IPS DF 4.7 (cell line): ENCODE measurements around the gene SELL.
"Not testable (repeated sequence)": the region's sequence is repeated elsewhere in the genome, so short reads cannot be mapped to it uniquely, and the experiment has no call there.

Source experiments
- DNase-seq: peaks from one replicate; pipeline ENCODE4 v3.0.0-alpha.2; 2013; ENCODE audit warnings: low spot score; ENCODE audit errors: extremely low read depth

SELL gene

DNA sequence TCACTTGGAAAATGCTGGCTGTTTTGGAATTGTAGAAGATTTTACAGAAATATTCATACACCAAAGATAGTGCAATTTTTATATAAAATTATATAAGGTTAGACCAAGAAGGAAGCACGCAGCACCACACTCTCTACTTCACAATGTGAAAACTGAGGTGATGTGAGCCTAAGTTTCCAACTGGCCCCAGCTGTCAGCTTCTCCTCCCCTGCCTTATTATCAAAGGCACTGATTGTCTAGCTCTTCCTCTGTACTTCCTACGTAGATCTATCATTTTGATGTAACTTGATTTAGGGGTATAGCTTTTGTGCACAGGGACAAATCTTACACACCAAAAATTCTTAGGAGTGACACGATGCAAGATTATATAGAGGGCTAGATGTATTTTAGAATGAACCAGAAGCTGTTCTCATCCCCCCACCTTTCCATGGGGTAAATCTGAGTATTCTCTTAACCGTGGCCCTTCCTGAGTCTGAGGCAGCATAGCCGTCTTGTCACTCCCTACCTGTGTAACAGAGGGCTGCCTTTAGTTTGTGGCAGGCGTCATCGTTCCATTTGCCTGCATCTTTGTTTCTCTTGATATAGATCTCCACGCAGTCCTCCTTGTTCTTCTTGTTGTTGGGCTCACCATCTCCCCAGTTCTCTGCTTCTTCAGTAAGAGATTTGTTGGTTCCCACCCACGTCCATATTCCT lies 3.4 kb downstream of the SELL start:
- DNase-seq, result no peak

DNA sequence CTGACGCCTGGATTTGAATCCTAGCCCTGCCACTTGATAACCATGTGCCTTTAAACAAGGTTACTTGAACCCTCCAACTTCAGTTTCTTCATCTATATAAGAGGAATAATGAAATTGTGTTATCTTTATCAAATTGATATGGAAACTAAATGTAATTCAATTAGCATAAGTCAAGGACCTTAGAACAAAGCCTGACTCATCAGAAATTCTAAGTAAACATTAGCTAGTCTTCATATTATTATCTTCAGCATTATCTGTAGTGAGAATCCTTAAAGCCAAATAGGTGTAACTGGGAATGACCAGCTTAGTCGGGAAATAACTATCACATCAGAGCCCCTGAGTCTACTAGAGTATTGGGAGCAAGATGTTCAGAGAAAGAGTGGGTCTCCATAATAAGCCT lies 6.6 kb downstream of the SELL start:
- DNase-seq, result no peak

DNA sequence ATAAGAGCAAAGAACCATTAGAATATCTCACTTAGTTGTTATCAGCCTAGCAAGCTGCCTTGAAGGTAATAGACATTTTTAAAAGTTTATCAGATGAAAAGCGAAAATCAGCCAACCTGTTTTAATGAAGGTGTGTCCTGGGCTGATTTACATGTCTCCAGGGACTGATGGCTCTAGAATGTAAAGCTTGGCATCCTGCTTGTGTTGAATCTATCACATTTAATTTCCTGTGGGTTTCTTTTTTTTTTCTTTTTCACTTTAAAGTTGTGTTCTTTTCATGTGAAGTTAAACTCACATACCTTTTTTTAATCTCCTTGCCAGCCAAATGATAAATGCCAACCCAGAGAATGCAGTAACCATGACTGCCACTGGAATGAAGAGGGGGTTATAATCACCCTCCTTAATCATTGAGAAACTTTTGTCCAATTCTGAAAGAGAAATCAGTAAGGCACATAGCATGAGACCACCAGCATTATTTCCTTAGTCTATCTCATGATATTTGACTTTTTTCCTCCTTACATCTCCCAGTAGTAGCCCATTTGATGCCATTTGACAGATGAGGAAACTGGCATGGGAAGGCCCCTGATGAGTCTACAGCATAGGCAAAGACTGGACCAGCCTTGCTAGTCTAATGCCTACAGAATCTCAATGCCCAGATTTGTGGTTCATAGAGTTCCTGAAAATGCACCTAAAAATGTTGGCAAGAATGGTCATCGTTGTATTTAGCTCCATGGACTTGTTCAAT lies 10.0 kb downstream of the SELL start:
- DNase-seq, result no peak

DNA sequence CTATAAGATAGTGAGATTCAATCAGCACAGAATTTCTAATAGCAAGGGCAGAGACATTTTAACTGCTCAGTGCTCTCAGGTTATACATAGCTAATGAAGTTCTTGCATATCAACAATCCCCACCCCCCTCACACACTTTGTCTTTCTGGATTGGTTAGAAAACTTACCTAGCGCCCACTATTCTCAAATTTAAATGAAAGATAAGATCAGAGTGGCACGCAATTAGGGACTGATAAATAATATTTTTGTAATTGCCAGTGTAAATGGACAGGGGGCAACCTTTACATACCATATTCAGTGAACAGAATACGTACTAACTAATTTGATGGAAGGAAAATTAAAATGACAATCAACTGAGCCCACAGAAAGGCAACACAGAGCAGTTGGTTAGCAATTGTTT lies 11.7 kb downstream of the SELL start:
- DNase-seq, result no peak

DNA sequence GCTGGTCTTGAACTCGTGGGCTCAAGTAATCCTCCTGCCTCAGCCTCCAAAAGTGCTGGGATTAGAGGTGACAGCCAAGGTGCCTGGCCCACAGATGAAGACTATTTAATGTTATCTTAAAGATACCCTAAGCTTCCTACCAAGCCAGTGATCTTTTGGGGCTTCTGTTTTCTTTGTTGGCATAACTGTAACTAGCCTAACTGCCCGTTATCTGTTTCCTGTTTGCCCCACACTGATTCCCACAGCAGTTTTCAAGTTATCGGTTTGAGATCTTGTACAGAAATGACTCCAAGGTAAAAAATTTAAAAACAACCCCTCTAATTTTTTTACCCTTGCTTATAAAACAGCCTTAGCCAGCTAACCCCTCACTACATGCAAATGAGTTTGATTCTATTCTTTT lies 12.4 kb downstream of the SELL start:
- DNase-seq, result no peak

DNA sequence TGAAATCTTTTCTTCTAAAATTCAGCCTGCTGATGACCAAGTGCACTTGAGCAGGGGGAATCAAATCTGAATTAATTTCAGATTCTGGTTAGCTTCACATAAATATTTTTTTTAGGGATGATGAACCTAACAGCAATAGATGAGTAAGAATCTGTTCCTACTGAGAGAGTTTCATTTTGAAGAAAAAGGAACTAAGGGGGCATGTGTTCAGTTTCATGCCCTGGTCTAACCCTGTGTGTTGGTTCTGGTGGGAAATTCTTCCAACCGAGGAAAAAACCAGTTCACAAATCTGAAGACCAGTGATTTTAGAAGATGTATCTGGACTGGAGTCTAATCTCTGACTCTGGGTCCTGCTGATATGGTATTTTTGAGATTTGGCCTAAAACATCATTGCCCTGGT lies 13.7 kb downstream of the SELL start:
- DNase-seq, result no peak

DNA sequence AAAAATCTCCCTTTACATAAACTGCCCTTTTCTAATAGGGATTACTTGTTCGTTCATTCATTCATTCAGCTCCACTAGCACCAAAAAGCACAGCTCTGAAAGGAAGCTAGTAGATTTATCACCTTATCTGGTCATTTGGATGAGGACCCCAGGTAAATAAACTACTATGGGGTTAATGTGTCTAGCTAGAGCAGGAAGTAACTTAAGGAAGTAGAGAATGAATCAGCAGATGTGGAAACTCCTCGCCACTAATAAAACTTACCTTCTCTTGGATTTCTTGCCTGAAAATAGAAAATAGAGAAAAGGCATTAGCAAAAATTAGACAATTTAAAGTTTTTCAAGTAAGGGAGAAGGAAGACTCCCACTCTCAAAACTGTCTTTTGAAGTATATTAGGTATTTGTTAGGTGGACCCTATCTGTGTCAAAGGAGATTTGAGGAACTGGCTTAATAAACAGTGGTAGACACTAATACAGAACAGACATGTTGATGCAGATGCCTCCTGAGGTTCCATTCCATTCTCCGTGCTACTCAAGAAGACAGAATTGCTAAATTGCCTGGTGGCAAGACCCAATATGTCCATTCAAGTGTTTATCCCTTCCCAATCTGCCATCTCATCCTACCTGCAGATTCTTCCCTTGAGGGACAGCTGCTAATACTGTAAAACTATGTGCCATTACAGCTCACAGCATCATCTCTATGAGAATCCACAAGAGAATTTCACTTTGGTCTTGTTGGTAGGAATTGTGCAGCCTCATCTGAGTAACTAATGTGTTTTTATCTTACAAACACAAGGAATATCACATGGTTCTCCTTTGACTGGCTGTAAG lies 14.9 kb downstream of the SELL start:
- DNase-seq, result no peak

DNA sequence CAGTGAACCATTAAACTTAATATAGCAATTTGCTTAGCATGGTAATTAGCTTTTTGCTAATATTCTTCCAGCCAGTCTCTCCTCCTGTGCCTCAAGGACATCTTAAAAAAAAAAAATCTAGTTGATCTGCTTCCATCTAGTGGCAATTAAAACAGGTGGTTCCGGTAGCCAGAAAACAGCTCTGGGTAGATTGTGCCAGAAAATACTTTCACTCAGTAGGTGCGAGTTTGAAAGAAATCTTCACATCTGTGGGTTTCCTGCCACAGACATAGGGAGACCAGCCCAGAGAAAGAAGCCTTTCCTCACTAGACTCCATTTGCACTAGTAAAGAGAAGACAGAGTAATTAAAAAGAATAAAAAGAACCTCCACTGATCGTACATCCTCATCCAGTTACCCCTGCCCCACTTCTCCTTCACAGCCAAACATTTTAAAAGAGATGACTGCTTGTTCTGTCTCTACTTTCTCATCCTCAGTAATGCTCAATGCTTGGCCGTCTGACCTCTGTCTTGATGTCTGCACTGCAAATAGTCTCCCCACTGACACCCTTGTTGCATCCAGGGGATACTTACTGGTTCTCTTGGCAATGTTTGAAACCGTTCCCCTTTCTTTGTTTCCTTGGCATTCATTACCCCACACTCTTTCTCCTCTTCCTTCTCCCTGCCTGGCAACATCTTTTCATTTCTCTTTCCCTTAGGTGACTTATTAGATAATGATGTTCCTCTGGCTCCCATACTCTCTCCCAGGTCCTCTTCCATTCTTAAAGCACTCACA lies 16.9 kb downstream of the SELL start:
- no peak for DNase-seq

DNA sequence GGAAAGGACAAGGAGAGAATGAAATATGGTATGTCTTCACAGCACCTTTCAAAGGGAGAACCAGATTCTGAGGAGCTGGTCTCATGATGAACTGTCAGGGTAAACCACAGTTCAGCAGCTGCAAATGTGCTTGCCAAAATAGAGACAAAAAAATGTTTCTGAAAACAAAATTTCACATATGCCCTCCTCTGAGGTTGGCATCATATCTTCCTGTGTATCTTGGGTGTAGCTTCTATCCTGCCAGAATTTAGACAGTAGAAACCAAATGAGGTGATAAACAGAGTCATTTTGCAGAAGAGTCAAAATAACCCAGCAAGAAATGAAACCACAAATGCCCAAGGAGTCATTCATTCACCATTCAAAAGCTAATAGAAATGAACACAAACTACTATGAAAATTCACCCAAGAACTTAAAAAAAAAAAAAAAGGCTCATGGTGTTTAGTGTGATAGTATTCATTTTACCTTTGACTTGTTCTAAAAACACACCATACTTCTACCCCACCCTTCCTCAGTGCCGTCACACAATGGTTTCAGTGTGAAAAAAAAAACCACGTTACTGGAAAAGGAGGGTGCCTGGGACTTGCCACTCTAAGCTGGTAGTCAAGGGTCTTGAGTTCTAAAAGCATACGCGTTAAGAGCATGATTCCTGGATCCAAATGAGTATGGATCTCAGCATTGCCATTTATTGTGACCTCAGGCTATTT lies 18.5 kb downstream of the SELL start:
- no peak for DNase-seq

DNA sequence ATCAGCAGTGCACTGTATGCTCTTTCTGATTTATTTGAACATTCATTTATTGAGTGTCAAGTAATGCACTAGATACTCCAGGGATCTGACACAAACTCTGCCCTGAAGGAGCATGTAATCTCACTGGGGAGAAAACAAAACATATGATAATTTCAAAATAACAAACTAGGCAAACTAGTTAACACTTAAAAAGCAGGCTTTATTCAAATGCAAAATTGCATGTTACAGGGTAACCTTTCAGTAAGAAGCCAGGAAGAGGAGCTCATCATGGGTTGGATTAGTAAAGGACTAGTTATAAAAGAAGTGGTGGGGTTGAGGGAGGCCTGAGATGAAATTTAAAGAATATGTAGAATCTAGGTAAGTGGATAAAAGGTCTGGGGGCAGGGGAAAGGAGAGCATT lies 20.9 kb downstream of the SELL start:
- DNase-seq, result no peak

DNA sequence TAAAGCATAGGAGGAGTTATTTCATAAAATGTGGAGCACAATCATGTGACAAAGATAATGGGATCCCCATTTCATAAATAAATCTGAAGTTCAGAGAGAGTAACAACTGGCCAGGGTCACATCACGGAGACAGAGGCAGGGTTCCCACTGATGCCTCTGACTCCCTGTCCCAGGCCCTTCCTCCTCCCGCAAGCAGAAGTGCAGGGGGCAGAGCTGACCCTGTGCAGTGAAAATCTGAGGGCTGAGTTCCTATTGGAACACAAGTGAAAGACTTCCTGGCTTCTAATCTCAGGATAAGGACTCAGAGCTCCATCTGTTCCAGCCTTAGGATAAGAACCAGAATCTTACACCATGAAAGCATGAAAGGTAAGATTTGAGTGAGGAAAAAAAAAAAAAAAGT lies 22.0 kb downstream of the SELL start:
- no peak for DNase-seq

DNA sequence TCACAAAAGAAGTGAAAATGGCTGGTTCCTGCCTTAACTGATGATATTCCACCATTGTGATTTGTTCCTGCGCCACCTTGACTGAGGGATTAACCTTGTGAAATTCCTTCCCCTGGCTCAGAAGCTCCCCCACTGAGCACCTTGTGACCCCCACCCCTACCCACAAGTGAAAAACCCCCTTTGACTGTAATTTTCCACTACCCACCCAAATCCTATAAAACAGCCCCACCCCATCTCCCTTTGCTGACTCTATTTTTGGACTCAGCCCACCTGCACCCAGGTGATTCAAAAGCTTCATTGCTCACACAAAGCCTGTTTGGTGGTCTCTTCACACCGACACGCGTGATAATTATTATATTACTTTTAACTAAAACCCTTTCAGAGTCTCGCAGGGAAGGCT lies 23.0 kb downstream of the SELL start:
- DNase-seq, result not testable (repeated sequence)

DNA sequence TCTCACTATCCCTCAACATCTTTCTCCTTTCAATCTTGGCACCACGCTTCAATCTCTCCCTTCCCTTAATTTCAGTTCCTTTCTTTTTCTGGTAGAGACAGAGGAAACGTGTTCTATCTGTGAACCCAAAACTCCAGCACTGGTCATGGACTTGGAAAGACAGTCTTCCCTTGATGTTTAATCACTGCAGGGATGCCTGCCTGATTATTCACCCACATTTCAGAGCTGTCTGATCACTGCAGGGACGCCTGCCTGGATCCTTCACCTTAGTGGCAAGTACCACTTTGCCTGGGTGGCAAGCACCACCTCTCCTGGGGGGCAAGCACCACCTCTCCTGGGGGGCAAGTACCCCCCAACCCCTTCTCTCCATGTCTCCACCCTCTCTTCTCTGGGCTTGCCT lies 27.8 kb downstream of the SELL start:
- no peak for DNase-seq

DNA sequence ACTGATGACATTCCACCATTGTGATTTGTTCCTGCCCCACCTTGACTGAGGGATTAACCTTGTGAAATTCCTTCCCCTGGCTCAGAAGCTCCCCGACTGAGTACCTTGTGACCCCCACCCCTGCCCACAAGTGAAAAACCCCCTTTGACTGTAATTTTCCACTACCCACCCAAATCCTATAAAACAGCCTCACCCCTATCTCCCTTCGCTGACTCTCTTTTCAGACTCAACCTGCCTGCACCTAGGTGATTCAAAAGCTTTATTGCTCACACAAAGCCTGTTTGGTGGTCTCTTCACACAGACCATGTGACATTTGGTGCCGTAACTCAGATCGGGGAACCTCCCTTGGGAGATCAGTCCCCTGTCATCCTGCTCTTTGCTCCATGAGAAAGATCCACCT lies 28.3 kb downstream of the SELL start:
- DNase-seq, result not testable (repeated sequence)

DNA sequence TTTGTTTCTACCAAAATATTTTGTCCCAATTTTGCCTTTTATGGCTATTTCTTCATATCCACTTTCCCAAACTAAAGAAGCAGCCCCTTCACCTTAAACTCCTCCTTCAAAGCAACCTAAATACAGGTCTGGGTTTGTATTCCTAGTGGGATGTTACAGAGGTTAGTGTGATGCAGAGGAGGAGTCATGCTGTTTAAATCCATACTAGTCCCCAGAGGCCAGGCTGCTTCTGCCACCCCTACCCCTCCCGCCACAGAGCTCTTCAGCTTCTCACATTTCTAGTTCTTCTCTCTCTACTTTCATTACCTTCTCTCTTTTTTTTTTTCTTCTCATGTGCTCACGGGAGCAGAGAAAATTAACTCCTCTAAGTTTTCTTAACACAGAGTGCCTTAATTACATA lies 29.3 kb downstream of the SELL start:
- DNase-seq, result no peak

DNA sequence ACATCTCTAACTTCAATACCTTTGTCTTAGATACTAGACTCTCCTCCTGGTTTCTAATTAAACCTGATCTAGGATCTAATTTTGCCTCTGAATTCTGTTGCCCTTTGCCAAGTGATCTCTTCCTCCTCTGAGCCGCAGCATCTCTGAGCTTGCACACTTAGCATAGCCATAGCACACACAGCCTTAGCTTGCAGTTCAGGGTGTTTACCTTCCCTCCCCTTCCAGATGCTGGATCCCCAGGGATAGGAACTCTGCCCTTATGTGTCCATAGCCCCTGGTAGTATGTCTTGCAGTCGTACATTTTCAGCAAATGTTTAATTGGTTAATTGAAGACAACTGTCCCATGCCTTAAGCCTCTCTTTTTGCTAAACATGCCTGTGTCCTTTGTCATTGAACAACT lies 30.3 kb downstream of the SELL start:
- DNase-seq, result no peak

DNA sequence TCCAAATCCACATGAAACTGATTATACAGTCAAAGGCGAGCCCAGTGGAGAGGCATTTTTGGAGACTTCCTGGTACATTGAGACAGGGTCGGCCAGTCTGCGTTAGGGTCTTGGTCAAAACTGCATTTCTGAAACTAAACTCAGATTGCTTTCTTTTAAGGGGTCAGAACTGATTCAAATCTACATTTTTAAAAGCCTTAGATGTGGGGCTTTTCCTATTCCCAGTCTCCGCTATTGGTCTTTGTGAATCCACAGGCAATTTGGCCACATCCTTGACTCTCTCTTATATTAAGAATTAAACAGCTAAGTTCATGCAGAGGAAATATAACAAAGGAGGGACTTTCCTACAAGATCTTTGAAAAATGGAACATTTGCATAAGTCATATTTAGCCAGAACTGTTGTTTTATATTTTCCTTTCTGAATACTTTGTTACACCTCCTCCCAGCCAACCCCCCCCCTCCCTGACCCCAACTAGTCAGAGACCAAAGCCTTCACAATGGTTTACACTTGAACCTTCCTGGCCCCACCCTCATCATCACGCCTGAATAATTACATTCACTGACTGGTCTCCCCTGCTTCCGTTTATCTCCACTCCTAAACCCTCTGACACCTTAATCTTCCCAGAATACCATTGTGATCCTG lies 30.9 kb downstream of the SELL start:
- DNase-seq, result no peak

DNA sequence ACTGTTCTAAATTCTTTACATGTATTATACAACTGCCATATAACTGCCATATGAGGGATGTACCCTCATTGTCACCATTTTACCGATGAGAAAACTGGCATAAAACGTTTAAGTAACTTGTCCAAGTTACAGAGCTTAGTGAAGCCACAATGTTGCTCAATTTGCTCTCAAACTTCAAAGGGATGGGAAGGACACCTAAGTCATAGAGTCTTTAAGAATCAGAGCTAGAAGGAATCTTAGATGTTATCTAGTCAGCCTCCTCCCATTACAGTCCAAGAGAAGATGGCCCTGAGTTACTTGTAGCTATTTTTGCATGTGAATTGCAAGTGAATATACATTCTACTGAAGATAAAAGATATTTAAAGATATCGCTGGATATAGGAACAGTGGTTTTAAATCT lies 31.7 kb downstream of the SELL start:
- no peak for DNase-seq

DNA sequence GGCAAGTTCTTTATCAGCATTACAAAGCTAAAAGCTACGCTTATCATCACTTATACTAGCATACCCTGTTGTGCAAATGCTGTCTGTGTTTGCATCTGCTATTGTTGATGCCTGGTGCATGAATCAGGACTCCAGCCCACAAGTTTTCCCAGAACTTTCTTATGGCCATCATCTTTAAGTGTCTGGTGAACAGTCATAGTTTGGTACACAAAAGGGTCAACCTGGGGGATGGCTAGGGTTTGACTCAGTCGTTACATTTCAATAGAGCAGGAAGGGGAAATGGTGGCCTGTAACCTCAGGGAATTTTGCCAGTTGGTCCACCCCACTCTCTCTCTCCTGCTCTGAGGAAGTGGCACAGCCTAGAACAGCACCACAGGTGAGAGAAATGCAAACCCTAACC lies 35.4 kb downstream of the SELL start:
- no peak for DNase-seq

DNA sequence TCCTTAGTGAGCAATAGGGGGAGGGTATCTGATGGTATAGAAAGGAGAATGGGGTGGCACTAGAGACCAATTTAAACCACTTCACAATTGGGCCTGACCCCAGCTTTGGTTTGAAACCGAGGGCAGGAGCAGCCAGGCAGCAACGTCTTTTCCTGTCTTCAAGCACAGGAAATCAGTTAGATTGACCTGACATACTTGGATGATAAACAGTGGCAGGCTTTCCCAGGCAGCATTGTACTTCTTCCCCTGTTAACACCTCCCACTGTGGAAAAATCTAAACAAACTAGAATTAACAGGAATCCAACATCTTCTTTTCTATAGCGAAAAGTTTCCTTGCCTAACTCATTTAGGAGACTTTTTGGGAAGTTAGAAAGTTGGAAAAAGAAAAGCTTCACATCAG lies 40.6 kb downstream of the SELL start:
- no peak for DNase-seq

DNA sequence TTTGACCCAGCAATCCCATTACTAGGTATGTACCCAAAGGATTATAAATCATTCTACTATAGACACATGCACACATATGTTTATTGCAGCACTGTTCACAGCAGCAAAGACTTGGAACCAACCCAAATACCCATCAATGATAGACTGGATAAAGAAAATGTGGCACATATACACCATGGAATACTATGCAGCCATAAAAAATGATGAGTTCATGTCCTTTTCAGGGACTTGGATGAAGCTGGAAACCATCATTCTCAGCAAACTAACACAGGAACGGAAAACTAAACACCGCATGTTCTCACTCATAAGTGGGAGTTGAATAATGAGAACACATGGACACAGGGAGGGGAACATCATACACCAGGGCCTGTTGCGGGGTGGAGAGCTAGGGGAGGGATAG lies 41.2 kb downstream of the SELL start:
- not testable (repeated sequence) for DNase-seq
